IMR-90 (cell line): ENCODE measurements around the gene TMEM139. TPM values are rescaled to one million over a fixed set of nuclear protein-coding genes. Genes with fewer than 3 reads are reported as not detected.

Experiments used
- ATAC-seq: fragments of 200-7000 bp; cut with Tn5 transposase; 2 replicates; pipeline ENCODE4 v1.9.1; 2020; ENCODE audit warnings: low read depth, mild to moderate bottlenecking, moderate library complexity
- BruUV-seq: library from RNA; stranded (reverse); fragments of 400-500 nt; replicated peaks from 2 replicates; lab custom pipeline; 2021; lab: Mats Ljungman, UMichigan
- CTCF ChIA-PET: fragments of 300-600 bp; formaldehyde crosslinking; extraction: SDS; loops from one replicate; lab custom pipeline; 2021; ENCODE audit warnings: antibody characterized with exemption; lab: Yijun Ruan, JAX
- POLR2A ChIA-PET: fragments of 300-600 bp; sonication (Branson Sonifier 250); formaldehyde crosslinking; loops from one replicate; lab custom pipeline; 2022; ENCODE audit warnings: antibody characterized with exemption; ENCODE audit not compliant: unreplicated experiment; lab: Charles Lee
- DNase-seq: peaks from one replicate; pipeline ENCODE4 v3.0.0; 2013
- H2AFZ ChIP-seq: replicated peaks from 2 replicates; pipeline ENCODE3; 2013; ENCODE audit warnings: low read length, mild to moderate bottlenecking; ENCODE audit not compliant: poor library complexity
- H2AK5ac ChIP-seq: 2 replicates; pipeline ENCODE4 v1.6.1; 2013; ENCODE audit warnings: low read depth, low read length, inconsistent platforms
- H2AK9ac ChIP-seq: replicated peaks from 2 replicates; pipeline ENCODE3; 2013; ENCODE audit warnings: mild to moderate bottlenecking, low read depth, low read length, moderate library complexity; ENCODE audit not compliant: poor library complexity
- H2BK120ac ChIP-seq: 2 replicates; pipeline ENCODE4 v1.6.1; 2013; ENCODE audit warnings: low read depth, low read length, inconsistent platforms
- H2BK15ac ChIP-seq: 3 replicates; pipeline ENCODE4 v1.6.1; 2013; ENCODE audit warnings: low read depth, low read length, inconsistent platforms
- H2BK20ac ChIP-seq: 2 replicates; pipeline ENCODE4 v1.6.1; 2013; ENCODE audit warnings: low read depth, mild to moderate bottlenecking, inconsistent platforms, low read length, moderate library complexity
- H2BK5ac ChIP-seq: 2 replicates; pipeline ENCODE4 v1.6.1; 2013; ENCODE audit warnings: mild to moderate bottlenecking, low read depth, low read length, inconsistent platforms; ENCODE audit not compliant: poor library complexity, severe bottlenecking
- H3K14ac ChIP-seq: replicated peaks from 2 replicates; pipeline ENCODE4 v1.6.1; 2013; ENCODE audit warnings: low read depth, low read length, inconsistent platforms
- H3K18ac ChIP-seq: 2 replicates; pipeline ENCODE4 v1.6.1; 2013; ENCODE audit warnings: low read depth, low read length, control low read depth
- H3K23ac ChIP-seq: 2 replicates; pipeline ENCODE4 v1.6.1; 2013; ENCODE audit warnings: low read depth, low read length, inconsistent platforms
- H3K27ac ChIP-seq: 2 replicates; pipeline ENCODE4 v1.5.1; 2013; ENCODE audit warnings: mild to moderate bottlenecking, control low read depth, low read length; ENCODE audit not compliant: insufficient read depth
- H3K27me3 ChIP-seq: 2 replicates; pipeline ENCODE4 v1.6.1; 2013; ENCODE audit warnings: low read length; ENCODE audit not compliant: control insufficient read depth, insufficient read depth
- H3K36me3 ChIP-seq: 2 replicates; pipeline ENCODE4 v1.6.1; 2013; ENCODE audit warnings: low read length, mixed read lengths; ENCODE audit not compliant: control insufficient read depth, insufficient read depth
- H3K4ac ChIP-seq: 2 replicates; pipeline ENCODE4 v1.6.1; 2013; ENCODE audit warnings: low read depth, low read length, inconsistent platforms
- H3K4me1 ChIP-seq: 2 replicates; pipeline ENCODE4 v1.6.1; 2013; ENCODE audit warnings: low read length, mixed read lengths; ENCODE audit not compliant: control insufficient read depth, insufficient read depth
- H3K4me2 ChIP-seq: 2 replicates; pipeline ENCODE4 v1.6.1; 2013; ENCODE audit warnings: low read depth, mild to moderate bottlenecking, control low read depth, low read length, moderate library complexity
- H3K4me3 ChIP-seq: 2 replicates; pipeline ENCODE4 v1.5.1; 2013; ENCODE audit warnings: low read depth, mild to moderate bottlenecking, control low read depth, low read length, moderate library complexity; ENCODE audit not compliant: insufficient read depth
- H3K56ac ChIP-seq: 2 replicates; pipeline ENCODE4 v1.6.1; 2013; ENCODE audit warnings: low read length, inconsistent platforms; ENCODE audit not compliant: insufficient read depth; ENCODE audit errors: extremely low read depth
- H3K79me1 ChIP-seq, 2 experiments: 2 replicates each; pipeline ENCODE4 v1.6.1; 2013; ENCODE audit warnings: low read length in 2 of 2, inconsistent platforms in 1 of 2, low read depth in 1 of 2
- H3K9ac ChIP-seq: 2 replicates; pipeline ENCODE4 v1.6.1; 2013; ENCODE audit warnings: low read depth, low read length, control low read depth
- H3K9me1 ChIP-seq: 2 replicates; pipeline ENCODE4 v1.6.1; 2013; ENCODE audit warnings: low read length, inconsistent platforms; ENCODE audit not compliant: insufficient read depth
- H3K9me3 ChIP-seq: 2 replicates; pipeline ENCODE4 v1.6.1; 2013; ENCODE audit warnings: low read length; ENCODE audit not compliant: control insufficient read depth, insufficient read depth
- H4K20me1 ChIP-seq: 2 replicates; pipeline ENCODE4 v1.6.1; 2013; ENCODE audit warnings: low read length, inconsistent platforms; ENCODE audit not compliant: insufficient read depth
- H4K5ac ChIP-seq: 2 replicates; pipeline ENCODE4 v1.6.1; 2013; ENCODE audit warnings: mild to moderate bottlenecking, low read depth, low read length, control low read depth
- H4K8ac ChIP-seq, 2 experiments: 2 replicates each; pipeline ENCODE4 v1.6.1; 2013; ENCODE audit warnings: low read depth in 2 of 2, low read length in 2 of 2, control low read depth in 1 of 2, inconsistent platforms in 1 of 2
- H4K91ac ChIP-seq: 2 replicates; pipeline ENCODE4 v1.6.1; 2013; ENCODE audit warnings: low read depth, low read length, inconsistent platforms; ENCODE audit not compliant: insufficient read depth
- BHLHE40 ChIP-seq: fragments of 150-350 bp; IDR thresholded peaks from 2 replicates; pipeline ENCODE4 v1.6.1; 2016; ENCODE audit warnings: mild to moderate bottlenecking, low read depth, low read length
- CEBPB ChIP-seq: IDR thresholded peaks from 2 replicates; pipeline ENCODE4 v1.6.1; 2012; ENCODE audit warnings: low read depth, low read length, improper control_type of control experiment
- CHD1 ChIP-seq: IDR thresholded peaks from 2 replicates; pipeline ENCODE4 v1.6.1; 2012; ENCODE audit warnings: low read depth, low read length, improper control_type of control experiment
- FOS ChIP-seq: fragments of 150-350 bp; IDR thresholded peaks from 2 replicates; pipeline ENCODE4 v1.6.1; 2016; ENCODE audit warnings: low read depth, low read length
- MAFK ChIP-seq: IDR thresholded peaks from 2 replicates; pipeline ENCODE4 v1.6.1; 2012; ENCODE audit warnings: low read depth, low read length, improper control_type of control experiment
- MAZ ChIP-seq: IDR thresholded peaks from 2 replicates; pipeline ENCODE4 v1.6.1; 2012; ENCODE audit warnings: low read depth, mild to moderate bottlenecking, low read length, improper control_type of control experiment, moderate library complexity, borderline replicate concordance
- MXI1 ChIP-seq: IDR thresholded peaks from 2 replicates; pipeline ENCODE4 v1.6.1; 2012; ENCODE audit warnings: low read depth, mild to moderate bottlenecking, low read length, moderate library complexity, borderline replicate concordance
- NFE2L2 ChIP-seq: fragments of 150-350 bp; IDR thresholded peaks from 2 replicates; pipeline ENCODE4 v1.6.1; 2016; ENCODE audit warnings: low read depth, mild to moderate bottlenecking, low read length
- POLR2A ChIP-seq: IDR thresholded peaks from 2 replicates; pipeline ENCODE4 v1.6.1; 2012; ENCODE audit warnings: mild to moderate bottlenecking, low read depth, low read length
- RAD21 ChIP-seq: IDR thresholded peaks from 2 replicates; pipeline ENCODE4 v1.6.1; 2012; ENCODE audit warnings: low read length, improper control_type of control experiment
- RCOR1 ChIP-seq: IDR thresholded peaks from 2 replicates; pipeline ENCODE4 v1.6.1; 2012; ENCODE audit warnings: mild to moderate bottlenecking, low read length, improper control_type of control experiment; ENCODE audit not compliant: insufficient replicate concordance
- RFX5 ChIP-seq: IDR thresholded peaks from 2 replicates; pipeline ENCODE4 v1.8.0; 2012; ENCODE audit warnings: low read depth, mild to moderate bottlenecking, low read length, moderate library complexity
- SMC3 ChIP-seq: fragments of 150-350 bp; IDR thresholded peaks from 2 replicates; pipeline ENCODE4 v1.6.1; 2016; ENCODE audit warnings: low read depth, mild to moderate bottlenecking, antibody characterized with exemption, low read length, moderate library complexity
- WGBS, 2 experiments: methylation state at CpG; one replicate each; pipeline versions ENCODE4 v1.1.5 to v1.1.7; 2013; ENCODE audit warnings: missing lambda C conversion rate in 2 of 2; ENCODE audit not compliant: insufficient read length in 1 of 2; ENCODE audit errors: extremely low coverage in 2 of 2; 5-methylcytosine and 5-hydroxymethylcytosine counted together
- dilution Hi-C: fragments of 300-500 bp; cut with HindIII; formaldehyde crosslinking; loops from one replicate; pipeline ENCODE4 v1.14.3; 2018; ENCODE audit warnings: low sequenced_read_pairs; ENCODE audit not compliant: unreplicated experiment
- in situ Hi-C: fragments of 300-500 bp; cut with MboI; formaldehyde crosslinking; loops from 3 replicates; pipeline ENCODE4 v1.14.3; 2019; ENCODE audit warnings: low sequenced_read_pairs, inconsistent platforms, mixed read lengths
- intact Hi-C: fragments of 100-400 bp; cut with micrococcal nuclease; formaldehyde crosslinking; loops from 2 replicates; pipeline ENCODE4 v1.10.0; 2022
- polyA plus RNA-seq, 3 experiments: library from polyadenylated mRNA; depleted of rRNA; stranded (reverse); fragments of >200 nt; gene quantifications; 2 replicates each; pipeline ENCODE4 v1.2.3, GENCODE V29; 2012; ENCODE audit warnings: low replicate concordance in 1 of 3
- total RNA-seq: library from RNA; depleted of rRNA; stranded (reverse); fragments of >200 nt; gene quantifications from 2 replicates; pipeline ENCODE4 v1.2.3, GENCODE V29; 2012
- TF ChIP-seq, protein P1 (sequence below): fragments of 150-350 bp; IDR thresholded peaks from 2 replicates; pipeline ENCODE4 v1.6.1; 2017; ENCODE audit warnings: mild to moderate bottlenecking, antibody characterized with exemption, low read length, low read depth
- TF ChIP-seq, protein P2 (sequence below): fragments of 150-350 bp; IDR thresholded peaks from 2 replicates; pipeline ENCODE4 v1.6.1; 2016; ENCODE audit warnings: low read depth, mild to moderate bottlenecking, low read length, moderate library complexity, borderline replicate concordance
- TF ChIP-seq, protein P3 (sequence below): conservative IDR thresholded peaks from 2 replicates; pipeline ENCODE4 v1.5.1; 2012; ENCODE audit warnings: mild to moderate bottlenecking, low read depth, low read length, improper control_type of control experiment

Gene TMEM139
- total and polyA plus RNA-seq, 2 of the 4 experiments (the other 2 are of a cell fraction): 0.07 TPM; not detected in 1

DNA sequence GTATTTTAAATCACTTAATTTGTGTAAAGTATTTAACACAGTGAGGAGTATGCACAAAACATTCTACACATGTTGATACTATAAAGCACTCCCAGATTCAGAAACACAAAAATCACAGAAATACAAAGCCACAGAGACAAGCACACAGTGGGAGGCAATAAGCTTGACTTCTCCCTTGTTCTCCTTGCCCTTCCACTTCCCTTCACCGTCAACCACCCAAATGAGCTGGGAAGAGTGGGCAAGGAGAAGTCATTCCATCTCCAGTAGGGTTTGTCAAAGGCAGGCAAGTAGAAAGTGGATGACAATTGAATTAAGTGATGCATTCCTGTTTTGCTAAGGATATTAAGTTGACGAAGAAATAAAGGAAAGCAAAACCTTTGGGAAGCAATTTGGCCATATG, 4.2 kb upstream of the TMEM139 start:
- no peak overlapping the region for H4K91ac ChIP-seq
- H2AFZ ChIP-seq: no peak overlapping the region
- no CpG with 5 or more reads among the region's 2 CpGs for WGBS, 2 experiments
- no peaks in the 10 kb centered on the region for H3K9me3 ChIP-seq
- no peak overlapping the region for H2BK20ac ChIP-seq
- H2BK120ac ChIP-seq: no peak overlapping the region
- no peak overlapping the region for H4K5ac ChIP-seq
- no peaks in the 10 kb centered on the region for H3K9me1 ChIP-seq
- in situ Hi-C loops (no loop called here), intact Hi-C loops (no loop called here), dilution Hi-C loops (no loop called here)
- H4K20me1 ChIP-seq: no peaks in the 10 kb centered on the region
- H3K23ac ChIP-seq: no peak overlapping the region
- no TSS peak for BruUV-seq
- no peak overlapping the region for H3K18ac ChIP-seq
- no peak overlapping the region for H3K4me2 ChIP-seq
- H3K79me1 ChIP-seq: no peaks in the 10 kb centered on the region
- no peak overlapping the region for H3K56ac ChIP-seq
- no peaks in the 10 kb centered on the region for H3K27me3 ChIP-seq
- H2AK5ac ChIP-seq: no peak overlapping the region
- ChIA-PET CTCF (interaction anchor here (0.9 kb wide), 1 partner anchor 19 kb away, joined by 3 read pairs; no protein-coding TSS in a partner anchor), POLR2A (no interaction called here)
- H2BK15ac ChIP-seq: no peak overlapping the region
- no peak overlapping the region for H2AK9ac ChIP-seq
- no peak overlapping the region for H3K4me3 ChIP-seq
- no peak overlapping the region for H3K9ac ChIP-seq
- H4K8ac ChIP-seq: no peak overlapping the region
- H3K36me3 ChIP-seq: no peaks in the 10 kb centered on the region
- no peaks in the 10 kb centered on the region for H3K4me1 ChIP-seq
- ATAC-seq (no peak), DNase-seq (no peak)
- H3K14ac ChIP-seq: no peak overlapping the region
- no peak overlapping the region for H3K27ac ChIP-seq
- H3K4ac ChIP-seq: no peak overlapping the region
- no peak overlapping the region for H2BK5ac ChIP-seq
- no peak for TF ChIP-seq RFX5
- TF ChIP-seq NFE2L2: no peak
- TF ChIP-seq, protein P1, sequence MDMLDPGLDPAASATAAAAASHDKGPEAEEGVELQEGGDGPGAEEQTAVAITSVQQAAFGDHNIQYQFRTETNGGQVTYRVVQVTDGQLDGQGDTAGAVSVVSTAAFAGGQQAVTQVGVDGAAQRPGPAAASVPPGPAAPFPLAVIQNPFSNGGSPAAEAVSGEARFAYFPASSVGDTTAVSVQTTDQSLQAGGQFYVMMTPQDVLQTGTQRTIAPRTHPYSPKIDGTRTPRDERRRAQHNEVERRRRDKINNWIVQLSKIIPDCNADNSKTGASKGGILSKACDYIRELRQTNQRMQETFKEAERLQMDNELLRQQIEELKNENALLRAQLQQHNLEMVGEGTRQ: no peak
- no peak for TF ChIP-seq FOS
- no peak for TF ChIP-seq MXI1
- TF ChIP-seq MAZ: no peak
- TF ChIP-seq RCOR1: no peak
- TF ChIP-seq RAD21: no peak
- no peak for TF ChIP-seq MAFK
- TF ChIP-seq, protein P2, sequence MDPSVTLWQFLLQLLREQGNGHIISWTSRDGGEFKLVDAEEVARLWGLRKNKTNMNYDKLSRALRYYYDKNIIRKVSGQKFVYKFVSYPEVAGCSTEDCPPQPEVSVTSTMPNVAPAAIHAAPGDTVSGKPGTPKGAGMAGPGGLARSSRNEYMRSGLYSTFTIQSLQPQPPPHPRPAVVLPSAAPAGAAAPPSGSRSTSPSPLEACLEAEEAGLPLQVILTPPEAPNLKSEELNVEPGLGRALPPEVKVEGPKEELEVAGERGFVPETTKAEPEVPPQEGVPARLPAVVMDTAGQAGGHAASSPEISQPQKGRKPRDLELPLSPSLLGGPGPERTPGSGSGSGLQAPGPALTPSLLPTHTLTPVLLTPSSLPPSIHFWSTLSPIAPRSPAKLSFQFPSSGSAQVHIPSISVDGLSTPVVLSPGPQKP: no peak
- TF ChIP-seq CEBPB: no peak
- TF ChIP-seq, protein P3, sequence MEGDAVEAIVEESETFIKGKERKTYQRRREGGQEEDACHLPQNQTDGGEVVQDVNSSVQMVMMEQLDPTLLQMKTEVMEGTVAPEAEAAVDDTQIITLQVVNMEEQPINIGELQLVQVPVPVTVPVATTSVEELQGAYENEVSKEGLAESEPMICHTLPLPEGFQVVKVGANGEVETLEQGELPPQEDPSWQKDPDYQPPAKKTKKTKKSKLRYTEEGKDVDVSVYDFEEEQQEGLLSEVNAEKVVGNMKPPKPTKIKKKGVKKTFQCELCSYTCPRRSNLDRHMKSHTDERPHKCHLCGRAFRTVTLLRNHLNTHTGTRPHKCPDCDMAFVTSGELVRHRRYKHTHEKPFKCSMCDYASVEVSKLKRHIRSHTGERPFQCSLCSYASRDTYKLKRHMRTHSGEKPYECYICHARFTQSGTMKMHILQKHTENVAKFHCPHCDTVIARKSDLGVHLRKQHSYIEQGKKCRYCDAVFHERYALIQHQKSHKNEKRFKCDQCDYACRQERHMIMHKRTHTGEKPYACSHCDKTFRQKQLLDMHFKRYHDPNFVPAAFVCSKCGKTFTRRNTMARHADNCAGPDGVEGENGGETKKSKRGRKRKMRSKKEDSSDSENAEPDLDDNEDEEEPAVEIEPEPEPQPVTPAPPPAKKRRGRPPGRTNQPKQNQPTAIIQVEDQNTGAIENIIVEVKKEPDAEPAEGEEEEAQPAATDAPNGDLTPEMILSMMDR: no peak
- no peak for TF ChIP-seq POLR2A
- TF ChIP-seq CHD1: no peak
- TF ChIP-seq SMC3: no peak
- no peak for TF ChIP-seq BHLHE40
